Amniotic epithelial cell (primary cell): Measurements from ENCODE around the gene PCDHB8.
"Not testable (repeated sequence)": the region's sequence is repeated elsewhere in the genome, so short reads cannot be mapped to it uniquely, and the experiment has no call there.

Source experiments
- DNase-seq: peaks from one replicate; pipeline ENCODE4 v3.0.0-alpha.2; 2010; ENCODE audit warnings: low read depth

PCDHB8 gene

GRCh38 chr5:141184117-141184855, 6.7 kb downstream of the PCDHB8 start:
- DNase-seq, result not testable (repeated sequence)

- DNase-seq, result no peak
Measured at GRCh38 chr5:141186897-141187512, 9.4 kb downstream of the PCDHB8 start, which contains the start of gene PCDHB9. Gene PCDHB9 (plus strand): TSS chr5:141187161. CDS start chr5:141187319, 158 bp downstream.

- DNase-seq, result not testable (repeated sequence)
Measured at GRCh38 chr5:141188682-141189081, 11.1 kb downstream of the PCDHB8 start.

- DNase-seq, result not testable (repeated sequence)
Measured at GRCh38 chr5:141189131-141189530, 11.5 kb downstream of the PCDHB8 start.

- DNase-seq, result peak; percentile 10
Measured at GRCh38 chr5:141192110-141192725, 14.6 kb downstream of the PCDHB8 start, which contains the start of gene PCDHB10. Gene PCDHB10 (plus strand): TSS chr5:141192353. CDS start chr5:141192553, 200 bp downstream.

GRCh38 chr5:141194332-141194731, 16.7 kb downstream of the PCDHB8 start:
- DNase-seq, result not testable (repeated sequence)

- DNase-seq, result no peak
Measured at GRCh38 chr5:141196363-141196762, 18.8 kb downstream of the PCDHB8 start.

GRCh38 chr5:141199359-141200235, 22.0 kb downstream of the PCDHB8 start, which contains the start of gene PCDHB11:
Gene PCDHB11 (plus strand): TSS chr5:141199627. CDS start chr5:141199775, 148 bp downstream.
- DNase-seq, result no peak

GRCh38 chr5:141201126-141201525, 23.5 kb downstream of the PCDHB8 start:
- not testable (repeated sequence) for DNase-seq

- DNase-seq, result not testable (repeated sequence)
Measured at GRCh38 chr5:141201646-141202045, 24.1 kb downstream of the PCDHB8 start.

- no peak for DNase-seq
Measured at GRCh38 chr5:141208478-141208877, 30.9 kb downstream of the PCDHB8 start, which contains the start of gene PCDHB12. Gene PCDHB12 (plus strand): TSS chr5:141208719. CDS start chr5:141208908, 189 bp downstream.

GRCh38 chr5:141210281-141210680, 32.7 kb downstream of the PCDHB8 start:
- DNase-seq, result not testable (repeated sequence)

- not testable (repeated sequence) for DNase-seq
Measured at GRCh38 chr5:141210849-141211248, 33.3 kb downstream of the PCDHB8 start.

- peak; percentile 19 for DNase-seq
Measured at GRCh38 chr5:141213656-141214339, 36.2 kb downstream of the PCDHB8 start, which contains the start of gene PCDHB13. Gene PCDHB13 (plus strand): TSS chr5:141213919. CDS start chr5:141214124, 205 bp downstream.

GRCh38 chr5:141214583-141214982, 37.0 kb downstream of the PCDHB8 start:
- DNase-seq, result not testable (repeated sequence)

GRCh38 chr5:141215504-141215903, 37.9 kb downstream of the PCDHB8 start:
- not testable (repeated sequence) for DNase-seq

- not testable (repeated sequence) for DNase-seq
Measured at GRCh38 chr5:141216035-141216434, 38.4 kb downstream of the PCDHB8 start.

- DNase-seq, result peak; percentile 15
Measured at GRCh38 chr5:141223112-141223783, 45.7 kb downstream of the PCDHB8 start, which contains the start of gene PCDHB14. Gene PCDHB14 (plus strand): TSS chr5:141223343. CDS start chr5:141223506, 163 bp downstream.

- not testable (repeated sequence) for DNase-seq
Measured at GRCh38 chr5:141224844-141225243, 47.3 kb downstream of the PCDHB8 start.

GRCh38 chr5:141225421-141225820, 47.8 kb downstream of the PCDHB8 start:
- not testable (repeated sequence) for DNase-seq
